HT-29 (cell line): ENCODE results near the gene CDHR1. TPM values are rescaled to one million over a fixed set of nuclear protein-coding genes. Genes with fewer than 3 reads are reported as not detected.

Experiments used
- DNase-seq: peaks from one replicate; pipeline ENCODE4 v3.0.0-alpha.2; 2015; ENCODE audit warnings: low spot score
- total RNA-seq: library from RNA; depleted of rRNA; stranded (reverse); fragments of >200 nt; shearing (Covaris generic); gene quantifications from 2 replicates; pipeline ENCODE4 v1.2.3, GENCODE V29; 2014

The CDHR1 gene
- total RNA-seq, 1 experiment from 2014 or later = not detected

- no peak for DNase-seq
Observed at GRCh38 chr10:84230359-84230758, 36.0 kb downstream of the CDHR1 start.

GRCh38 chr10:84232376-84232775 lies 38.0 kb downstream of the CDHR1 start:
- DNase-seq = no peak

GRCh38 chr10:84233940-84234339 lies 39.6 kb downstream of the CDHR1 start:
- DNase-seq = no peak

- DNase-seq = no peak
Observed at GRCh38 chr10:84234479-84234878, 40.1 kb downstream of the CDHR1 start.

- no peak for DNase-seq
Observed at GRCh38 chr10:84235096-84235495, 40.8 kb downstream of the CDHR1 start.

- DNase-seq = no peak
Observed at GRCh38 chr10:84236807-84237198, 42.5 kb downstream of the CDHR1 start.

GRCh38 chr10:84237199-84238051 lies 43.1 kb downstream of the CDHR1 start:
- DNase-seq = no peak

GRCh38 chr10:84238909-84239308 lies 44.6 kb downstream of the CDHR1 start:
- no peak for DNase-seq

- no peak for DNase-seq
Observed at GRCh38 chr10:84241185-84241790, 47.0 kb downstream of the CDHR1 start, which contains the start of gene LRIT1. Gene LRIT1 (minus strand): TSS chr10:84241546. CDS start chr10:84241439, 107 bp downstream.

- no peak for DNase-seq
Observed at GRCh38 chr10:84243759-84244158, 49.4 kb downstream of the CDHR1 start.

GRCh38 chr10:84244651-84245270 lies 50.4 kb downstream of the CDHR1 start, which contains the start of gene RGR:
Gene RGR (plus strand): TSS chr10:84245053. CDS start chr10:84245091, 38 bp downstream.
- no peak for DNase-seq

- DNase-seq = no peak
Observed at GRCh38 chr10:84247496-84247895, 53.2 kb downstream of the CDHR1 start.

GRCh38 chr10:84248794-84249193 lies 54.5 kb downstream of the CDHR1 start:
- no peak for DNase-seq

- DNase-seq = no peak
Observed at GRCh38 chr10:84254552-84255478, 60.5 kb downstream of the CDHR1 start.

GRCh38 chr10:84256510-84257342 lies 62.4 kb downstream of the CDHR1 start:
- DNase-seq = no peak

GRCh38 chr10:84257343-84258020 lies 63.1 kb downstream of the CDHR1 start:
- no peak for DNase-seq

- no peak for DNase-seq
Observed at GRCh38 chr10:84258034-84258695, 63.8 kb downstream of the CDHR1 start.

- no peak for DNase-seq
Observed at GRCh38 chr10:84261236-84261915, 67.0 kb downstream of the CDHR1 start.
